Suppressor macrophage treated with lipopolysaccharide for 1 hour (primary cell): ENCODE measurements around the gene DTHD1.
A peak's percentile ranks its signal among the peaks of the same experiment; 100 is the strongest.

Experiments
- DNase-seq, 3 donors: peaks; one replicate each; pipeline ENCODE4 v3.0.0-alpha.2; 2020 to 2022

DTHD1 gene

GRCh38 chr4:36269533-36270173 is 11.8 kb upstream of the DTHD1 start:
- no peak for DNase-seq

DNA sequence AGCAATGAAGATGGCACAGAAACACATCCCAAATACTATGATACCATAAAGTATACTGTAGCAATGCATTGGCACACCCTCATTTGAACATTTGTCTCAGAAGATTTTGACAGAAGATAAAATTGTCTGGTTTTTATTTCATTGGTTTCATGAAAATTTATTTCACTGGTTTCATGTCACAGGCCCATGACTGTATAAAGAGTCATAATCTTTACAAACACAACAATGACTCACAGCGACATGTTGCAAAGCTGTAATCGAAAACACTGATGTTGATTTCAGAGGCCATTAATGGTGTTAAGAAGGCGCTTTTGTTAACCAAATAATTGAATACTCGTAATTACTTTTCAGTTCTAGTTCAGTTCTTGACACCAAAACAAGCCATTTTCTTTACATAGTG is 8.1 kb upstream of the DTHD1 start:
- DNase-seq: peak; percentile 40 to 82 (median 76)

DNA sequence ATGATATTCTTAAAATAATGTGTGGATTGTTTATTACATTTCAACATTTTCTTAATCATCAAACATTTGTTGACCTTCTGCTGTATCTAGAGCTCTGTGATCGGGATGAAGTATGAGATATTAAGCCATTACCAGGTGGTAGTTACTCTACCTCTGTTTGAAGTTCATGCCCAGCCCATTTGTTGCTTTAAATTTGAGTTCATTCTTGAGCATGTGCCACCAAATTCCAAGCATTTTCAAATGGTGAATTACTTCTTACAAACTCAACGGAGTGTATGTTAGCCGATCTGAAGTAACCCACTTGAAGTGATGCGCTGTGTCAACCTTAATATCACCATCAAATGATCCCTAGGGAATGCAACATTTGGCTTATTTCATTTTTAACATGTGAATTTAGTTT is 7.3 kb upstream of the DTHD1 start:
- no peak for DNase-seq

DNA sequence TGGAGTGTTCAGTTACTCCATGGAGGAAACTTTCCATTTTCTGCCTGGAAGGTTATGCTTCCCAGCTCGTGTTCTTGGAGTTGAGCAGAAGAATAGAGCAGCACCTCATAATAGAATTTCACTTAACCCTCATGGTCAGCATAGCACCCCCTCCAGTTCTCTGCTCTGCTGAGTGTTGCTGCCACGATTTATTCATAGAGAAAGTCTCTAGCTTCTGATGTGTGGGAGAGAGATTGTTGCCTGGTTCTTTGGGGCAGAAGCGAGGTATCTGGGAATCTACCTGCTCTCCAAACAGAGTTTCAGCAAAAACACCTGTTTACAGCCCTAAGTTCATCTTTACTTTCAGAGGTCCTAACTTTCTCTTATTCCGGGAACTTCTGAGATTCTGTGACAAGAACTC is 3.9 kb upstream of the DTHD1 start:
- DNase-seq: no peak

- DNase-seq: no peak
These were observed 2.6 kb upstream of the DTHD1 start for GRCh38 chr4:36278789-36279188.

GRCh38 chr4:36280555-36280954 is 861 bp upstream of the DTHD1 start:
- no peak for DNase-seq

GRCh38 chr4:36282503-36283030 is 1.2 kb downstream of the DTHD1 start:
- peak; percentile 18 to 57 (median 38) for DNase-seq

GRCh38 chr4:36283912-36284465 is 2.6 kb downstream of the DTHD1 start:
- DNase-seq: no peak

DNA sequence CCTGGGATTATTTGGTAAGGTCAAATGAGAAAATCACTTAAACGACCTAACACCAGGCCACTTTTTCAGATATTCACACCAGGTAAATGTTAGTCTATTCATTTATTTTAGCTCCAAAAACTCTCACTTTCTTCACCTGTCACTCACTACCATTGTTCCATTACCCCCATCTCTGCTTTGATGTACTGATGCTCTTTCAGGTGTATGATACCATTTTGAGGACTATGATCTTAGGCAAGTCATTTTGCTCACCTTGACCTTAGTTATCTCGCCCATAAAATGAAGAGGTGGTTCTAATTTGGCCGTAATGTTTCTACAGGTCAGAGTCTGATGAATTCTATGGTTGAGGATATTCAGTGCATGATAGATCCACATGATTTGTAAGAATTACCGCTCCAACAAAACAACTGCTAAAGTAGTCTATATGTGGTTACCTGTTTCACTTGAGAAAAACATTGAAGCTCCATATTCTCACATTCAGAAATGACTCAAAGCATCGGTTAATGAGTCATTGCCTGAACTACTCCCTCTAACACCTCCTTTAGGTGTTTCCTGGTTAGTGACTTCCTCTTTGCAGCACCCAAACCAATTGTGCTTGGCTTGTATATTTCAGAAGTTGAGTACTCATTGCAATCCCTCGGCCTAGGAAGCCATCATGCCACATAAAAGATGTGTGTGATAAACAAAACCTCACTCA is 4.5 kb downstream of the DTHD1 start:
- DNase-seq: peak in 1 of 3 donors; percentile 50

GRCh38 chr4:36286481-36286871 is 5.1 kb downstream of the DTHD1 start:
- no peak for DNase-seq

- peak in 2 of 3 donors; percentile 54 to 68 for DNase-seq
These were observed 7.5 kb downstream of the DTHD1 start for GRCh38 chr4:36288731-36289426.

DNA sequence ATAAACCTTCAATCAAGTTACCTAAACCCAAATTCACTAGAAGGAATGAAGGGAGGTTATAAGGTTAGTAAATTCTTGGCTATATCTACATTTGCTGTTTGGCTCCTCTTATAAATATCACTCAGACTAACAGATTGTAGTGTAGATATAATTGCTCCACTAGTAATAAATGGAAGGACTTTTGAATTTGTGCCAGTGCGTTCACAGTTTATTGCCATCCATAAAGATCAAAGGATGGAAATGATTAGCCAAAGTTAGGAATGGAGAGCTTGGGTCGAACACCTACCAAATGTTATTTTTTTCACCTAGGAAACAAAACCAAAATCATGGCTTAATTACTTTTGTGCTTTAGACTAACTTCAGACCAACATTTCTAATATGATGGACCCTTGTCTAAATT is 9.2 kb downstream of the DTHD1 start:
- DNase-seq: no peak

- peak; percentile 44 to 77 (median 57) for DNase-seq
These were observed 11.3 kb downstream of the DTHD1 start for GRCh38 chr4:36292556-36293188.

DNA sequence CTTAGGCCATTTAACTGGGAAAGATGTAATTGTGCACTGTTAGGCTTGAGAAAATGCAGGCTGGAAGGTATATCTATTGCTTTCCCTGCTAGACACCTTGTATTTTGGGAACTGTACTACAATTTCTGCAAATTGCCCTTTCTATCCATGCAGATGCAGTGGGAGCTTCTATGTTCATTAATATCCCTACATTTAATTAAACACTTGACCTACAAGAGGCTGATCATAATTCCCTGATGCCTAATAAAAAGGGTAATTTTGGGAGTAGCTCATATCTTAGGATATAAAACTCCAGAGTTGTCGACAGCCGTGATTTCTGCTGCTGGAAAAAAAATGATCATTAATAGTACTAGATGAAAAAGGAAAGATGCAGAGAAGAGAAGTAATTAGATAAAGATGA is 19.7 kb downstream of the DTHD1 start:
- no peak for DNase-seq

- peak; percentile 51 to 85 (median 79) for DNase-seq
These were observed 22.2 kb downstream of the DTHD1 start for GRCh38 chr4:36303426-36304137.

GRCh38 chr4:36304138-36304681 is 22.8 kb downstream of the DTHD1 start:
- DNase-seq: peak in 1 of 3 donors; percentile 8

- DNase-seq: peak in 1 of 3 donors; percentile 17
These were observed 26.7 kb downstream of the DTHD1 start for GRCh38 chr4:36308150-36308549.

DNA sequence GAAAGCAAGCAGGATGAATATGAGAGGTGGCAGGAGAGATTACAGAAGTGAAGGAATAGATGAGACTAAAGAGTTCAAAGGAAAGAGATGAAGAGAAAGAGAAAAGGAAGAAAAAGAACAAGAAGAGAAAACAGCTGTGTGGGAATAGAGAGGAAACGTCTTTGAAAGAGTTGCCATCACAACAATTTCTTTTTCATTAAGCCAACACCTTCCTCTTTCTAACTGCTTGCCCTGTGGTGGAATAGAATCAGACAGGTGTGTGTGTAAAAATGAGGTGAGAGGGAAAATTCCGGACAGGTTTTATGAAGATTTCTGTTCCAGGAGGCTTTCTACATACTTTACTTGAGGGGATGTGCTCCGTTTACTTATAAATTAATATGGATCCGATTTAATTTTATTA is 28.8 kb downstream of the DTHD1 start:
- no peak for DNase-seq

GRCh38 chr4:36310793-36311192 is 29.4 kb downstream of the DTHD1 start:
- DNase-seq: peak in 2 of 3 donors; percentile 31 to 67

GRCh38 chr4:36312511-36312910 is 31.1 kb downstream of the DTHD1 start:
- no peak for DNase-seq

GRCh38 chr4:36313301-36313700 is 31.9 kb downstream of the DTHD1 start:
- DNase-seq: peak; percentile 43 to 88 (median 79)

DNA sequence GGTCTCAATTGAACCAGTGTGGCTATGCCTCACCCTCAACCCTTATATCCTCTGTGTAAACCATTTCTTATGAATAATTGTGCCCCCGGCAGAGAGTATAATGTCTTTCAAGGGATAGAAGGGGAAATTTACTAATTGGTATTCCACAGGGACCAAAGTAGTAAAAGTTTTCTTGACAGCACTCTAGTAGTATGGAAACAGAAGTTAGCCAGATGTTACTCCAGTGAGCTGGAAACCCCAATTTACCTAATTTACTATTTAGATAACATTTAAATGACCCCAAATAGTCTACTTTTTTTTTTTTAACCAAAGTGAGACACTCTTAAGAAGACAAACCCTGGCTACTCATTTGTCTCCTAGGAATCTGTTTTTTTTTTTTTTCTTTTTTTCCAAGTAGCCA is 32.3 kb downstream of the DTHD1 start:
- DNase-seq: peak in 1 of 3 donors; percentile 70
